Tibial artery (tissue), 4 donors: ENCODE data around the gene ST6GALNAC1.

ENCODE experiments used
- DNase-seq, 2 donors: peaks; one replicate each; pipeline ENCODE4 v3.0.0-alpha.2; 2019
- H3K27ac ChIP-seq, 2 donors: fragments of 200-600 bp; sonication (generic) in 1 of 2; 1 replicate in 1 of 2; 2 replicates in 1 of 2; pipeline ENCODE4 v1.5.1; 2018 to 2019; ENCODE audit warnings: mild to moderate bottlenecking in 1 of 2
- H3K27me3 ChIP-seq, 2 donors: fragments of 200-600 bp; sonication (generic) in 1 of 2; one replicate each; pipeline versions ENCODE4 v1.5.1 to v1.6.0; 2016 to 2019
- H3K36me3 ChIP-seq, 3 donors: fragments of 200-600 bp; sonication (generic) in 2 of 3; one replicate each; pipeline ENCODE4 v1.5.1; 2016 to 2019; ENCODE audit warnings: mild to moderate bottlenecking in 2 of 3
- H3K4me1 ChIP-seq, 4 donors: fragments of 200-600 bp; sonication (generic) in 2 of 4; 1 replicate in 3 of 4; 2 replicates in 1 of 4; pipeline ENCODE4 v1.5.1; 2016 to 2019
- H3K4me3 ChIP-seq, 2 donors: fragments of 200-600 bp; sonication (generic) in 1 of 2; 1 replicate in 1 of 2; 2 replicates in 1 of 2; pipeline ENCODE4 v1.5.1; 2018 to 2019; ENCODE audit warnings: mild to moderate bottlenecking in 2 of 2
- H3K9me3 ChIP-seq, 3 donors: fragments of 200-600 bp; sonication (generic) in 1 of 3; one replicate each; pipeline ENCODE4 v1.5.1; 2016 to 2019
- intact Hi-C: fragments of 100-400 bp; cut with DNase I; formaldehyde crosslinking; loops from one replicate; pipeline ENCODE4 v1.15.0; 2023; ENCODE audit warnings: low total_unique reads
- TF ChIP-seq, protein P1 (sequence below), 2 experiments: fragments of 200-600 bp in 1 of 2; fragments of 450-650 bp in 1 of 2; IDR thresholded peaks; one replicate each; pipeline ENCODE4 v1.5.1; 2017 to 2019; ENCODE audit warnings: antibody characterized with exemption in 2 of 2, mild to moderate bottlenecking in 1 of 2, moderate library complexity in 1 of 2

Gene ST6GALNAC1

DNA sequence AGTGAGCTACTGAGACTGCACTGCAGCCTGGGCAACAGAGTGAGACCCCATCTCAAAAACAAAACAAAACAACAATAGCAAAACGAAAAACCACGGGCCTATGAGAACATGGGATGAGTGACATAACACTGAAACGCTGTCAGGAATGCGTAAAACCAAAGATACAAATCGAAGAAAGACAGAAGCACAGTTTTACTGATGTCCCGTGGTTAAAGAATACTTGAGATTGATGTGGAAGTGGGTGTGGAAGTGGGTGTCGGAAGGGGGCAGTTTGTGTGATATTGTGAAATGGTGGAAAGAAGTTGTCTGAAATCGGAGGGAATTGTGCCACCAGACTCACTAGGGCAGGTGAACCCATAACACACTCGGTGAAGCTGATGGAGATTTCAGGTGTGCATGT is 67.4 kb downstream of the ST6GALNAC1 start:
- intact Hi-C loops: no loop called here
- no peaks in the 10 kb centered on the region for H3K4me1 ChIP-seq
- no peak overlapping the region for H3K4me3 ChIP-seq
- no peaks in the 10 kb centered on the region for H3K27me3 ChIP-seq
- H3K9me3 ChIP-seq: no peaks in the 10 kb centered on the region
- TF ChIP-seq, protein P1, sequence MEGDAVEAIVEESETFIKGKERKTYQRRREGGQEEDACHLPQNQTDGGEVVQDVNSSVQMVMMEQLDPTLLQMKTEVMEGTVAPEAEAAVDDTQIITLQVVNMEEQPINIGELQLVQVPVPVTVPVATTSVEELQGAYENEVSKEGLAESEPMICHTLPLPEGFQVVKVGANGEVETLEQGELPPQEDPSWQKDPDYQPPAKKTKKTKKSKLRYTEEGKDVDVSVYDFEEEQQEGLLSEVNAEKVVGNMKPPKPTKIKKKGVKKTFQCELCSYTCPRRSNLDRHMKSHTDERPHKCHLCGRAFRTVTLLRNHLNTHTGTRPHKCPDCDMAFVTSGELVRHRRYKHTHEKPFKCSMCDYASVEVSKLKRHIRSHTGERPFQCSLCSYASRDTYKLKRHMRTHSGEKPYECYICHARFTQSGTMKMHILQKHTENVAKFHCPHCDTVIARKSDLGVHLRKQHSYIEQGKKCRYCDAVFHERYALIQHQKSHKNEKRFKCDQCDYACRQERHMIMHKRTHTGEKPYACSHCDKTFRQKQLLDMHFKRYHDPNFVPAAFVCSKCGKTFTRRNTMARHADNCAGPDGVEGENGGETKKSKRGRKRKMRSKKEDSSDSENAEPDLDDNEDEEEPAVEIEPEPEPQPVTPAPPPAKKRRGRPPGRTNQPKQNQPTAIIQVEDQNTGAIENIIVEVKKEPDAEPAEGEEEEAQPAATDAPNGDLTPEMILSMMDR (IDR thresholded peaks at IDR 0.05): no peak
- no peak overlapping the region for H3K27ac ChIP-seq
- DNase-seq: no peak
- no peaks in the 10 kb centered on the region for H3K36me3 ChIP-seq

DNA sequence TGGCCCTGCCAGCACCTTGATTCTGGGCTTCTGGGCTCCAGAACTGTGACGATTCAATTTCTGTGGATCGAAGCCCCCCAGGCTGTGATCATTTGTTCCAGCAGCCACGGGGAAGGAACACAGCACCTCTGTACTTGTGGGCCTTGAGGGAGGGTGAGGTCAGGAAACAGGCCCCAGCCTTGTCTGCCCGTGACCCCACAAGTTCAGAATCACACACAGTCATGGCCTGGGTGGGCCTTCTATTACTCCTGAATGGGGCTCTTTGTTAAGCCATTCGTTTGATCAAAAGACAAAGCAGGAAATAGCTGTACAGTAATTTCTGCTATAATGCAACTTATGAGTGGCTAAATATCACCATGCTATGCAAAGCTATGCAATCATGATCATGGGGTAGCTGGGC is 68.0 kb downstream of the ST6GALNAC1 start:
- no peaks in the 10 kb centered on the region for H3K9me3 ChIP-seq
- H3K36me3 ChIP-seq: no peaks in the 10 kb centered on the region
- no peaks in the 10 kb centered on the region for H3K4me1 ChIP-seq
- DNase-seq: no peak
- H3K27ac ChIP-seq: no peak overlapping the region
- intact Hi-C loops: no loop called here
- H3K27me3 ChIP-seq: no peaks in the 10 kb centered on the region
- H3K4me3 ChIP-seq: no peak overlapping the region
- TF ChIP-seq, protein P1 (IDR thresholded peaks at IDR 0.05): no peak
